HFF-Myc (cell line): ENCODE results near the gene NAGK.

Experiments used
- DNase-seq: peaks from one replicate; pipeline ENCODE4 v3.0.0-alpha.2; 2011; ENCODE audit warnings: low read depth; ENCODE audit errors: extremely low read depth
- H3K4me3 ChIP-seq: replicated peaks from 2 replicates; pipeline ENCODE4 v1.5.1; 2011; ENCODE audit warnings: low read depth, mild to moderate bottlenecking, control low read depth, low read length
- CTCF ChIP-seq: IDR thresholded peaks from 2 replicates; pipeline ENCODE4 v1.5.1; 2012; ENCODE audit warnings: mild to moderate bottlenecking, low read depth, low read length, control low read depth; ENCODE audit errors: missing control alignments

NAGK gene

GRCh38 chr2:71126957-71127356 is 58.5 kb downstream of the NAGK start:
- H3K4me3 ChIP-seq, result no peak overlapping the region
- no peak for DNase-seq
- no peak for TF ChIP-seq CTCF
